Tibial artery (tissue), 4 donors: ENCODE results near the gene GPR35.

Experiments used
- DNase-seq, 2 donors: peaks; one replicate each; pipeline ENCODE4 v3.0.0-alpha.2; 2019
- H3K27ac ChIP-seq, 2 donors: fragments of 200-600 bp; sonication (generic) in 1 of 2; 1 replicate in 1 of 2; 2 replicates in 1 of 2; pipeline ENCODE4 v1.5.1; 2018 to 2019; ENCODE audit warnings: mild to moderate bottlenecking in 1 of 2
- H3K27me3 ChIP-seq, 2 donors: fragments of 200-600 bp; sonication (generic) in 1 of 2; one replicate each; pipeline versions ENCODE4 v1.5.1 to v1.6.0; 2016 to 2019
- H3K36me3 ChIP-seq, 3 donors: fragments of 200-600 bp; sonication (generic) in 2 of 3; one replicate each; pipeline ENCODE4 v1.5.1; 2016 to 2019; ENCODE audit warnings: mild to moderate bottlenecking in 2 of 3
- H3K4me1 ChIP-seq, 4 donors: fragments of 200-600 bp; sonication (generic) in 2 of 4; 1 replicate in 3 of 4; 2 replicates in 1 of 4; pipeline ENCODE4 v1.5.1; 2016 to 2019
- H3K4me3 ChIP-seq, 2 donors: fragments of 200-600 bp; sonication (generic) in 1 of 2; 1 replicate in 1 of 2; 2 replicates in 1 of 2; pipeline ENCODE4 v1.5.1; 2018 to 2019; ENCODE audit warnings: mild to moderate bottlenecking in 2 of 2
- H3K9me3 ChIP-seq, 3 donors: fragments of 200-600 bp; sonication (generic) in 1 of 3; one replicate each; pipeline ENCODE4 v1.5.1; 2016 to 2019
- intact Hi-C: fragments of 100-400 bp; cut with DNase I; formaldehyde crosslinking; loops from one replicate; pipeline ENCODE4 v1.15.0; 2023; ENCODE audit warnings: low total_unique reads
- TF ChIP-seq, protein P1 (sequence below), 2 experiments: fragments of 200-600 bp in 1 of 2; fragments of 450-650 bp in 1 of 2; IDR thresholded peaks; one replicate each; pipeline ENCODE4 v1.5.1; 2017 to 2019; ENCODE audit warnings: antibody characterized with exemption in 2 of 2, mild to moderate bottlenecking in 1 of 2, moderate library complexity in 1 of 2

The GPR35 gene

DNA sequence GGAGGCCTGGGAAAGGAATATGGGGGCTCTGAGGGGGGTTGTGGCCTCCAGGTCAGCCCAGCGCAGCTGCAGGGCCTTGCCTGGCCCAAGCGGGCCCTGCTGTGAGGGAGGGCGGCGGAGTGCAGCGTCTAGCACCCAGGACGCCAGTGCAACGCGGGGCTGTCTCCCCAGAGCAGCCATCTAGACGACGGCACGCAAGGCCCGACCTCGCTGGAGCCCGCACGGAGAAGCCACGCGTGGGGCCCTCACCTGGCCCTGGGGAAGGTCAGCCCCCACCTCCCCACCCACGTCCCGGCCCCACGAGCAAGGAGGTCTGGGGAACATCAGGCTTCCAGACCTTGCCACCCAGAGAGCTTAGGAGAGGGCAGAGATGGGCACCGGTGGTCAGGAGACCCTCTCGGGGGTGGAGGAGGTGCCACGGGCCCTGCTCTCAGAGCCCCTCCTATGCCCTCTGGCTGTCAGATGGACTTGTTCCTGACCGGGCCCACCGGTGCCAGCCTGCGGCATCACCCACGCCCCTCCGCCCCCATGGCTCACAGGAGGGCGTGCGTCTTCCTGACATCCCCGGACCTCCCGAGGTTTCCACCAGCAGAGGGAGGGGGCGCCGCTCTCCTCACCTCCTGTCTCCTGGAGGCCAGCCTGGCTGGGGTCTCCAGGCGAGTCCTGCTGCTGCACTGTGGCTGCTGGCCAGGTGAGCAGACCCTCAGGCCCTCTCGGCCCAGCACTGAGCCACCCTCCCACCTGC lies 17.0 kb downstream of the GPR35 start:
- peaks cover 0 to 67% of the 10 kb centered on the region in 2 donors for H3K27me3 ChIP-seq
- H3K4me1 ChIP-seq = no peaks in the 10 kb centered on the region
- H3K36me3 ChIP-seq = no peaks in the 10 kb centered on the region
- peak in 1 of 2 donors; percentile 59 for DNase-seq
- TF ChIP-seq, protein P1, sequence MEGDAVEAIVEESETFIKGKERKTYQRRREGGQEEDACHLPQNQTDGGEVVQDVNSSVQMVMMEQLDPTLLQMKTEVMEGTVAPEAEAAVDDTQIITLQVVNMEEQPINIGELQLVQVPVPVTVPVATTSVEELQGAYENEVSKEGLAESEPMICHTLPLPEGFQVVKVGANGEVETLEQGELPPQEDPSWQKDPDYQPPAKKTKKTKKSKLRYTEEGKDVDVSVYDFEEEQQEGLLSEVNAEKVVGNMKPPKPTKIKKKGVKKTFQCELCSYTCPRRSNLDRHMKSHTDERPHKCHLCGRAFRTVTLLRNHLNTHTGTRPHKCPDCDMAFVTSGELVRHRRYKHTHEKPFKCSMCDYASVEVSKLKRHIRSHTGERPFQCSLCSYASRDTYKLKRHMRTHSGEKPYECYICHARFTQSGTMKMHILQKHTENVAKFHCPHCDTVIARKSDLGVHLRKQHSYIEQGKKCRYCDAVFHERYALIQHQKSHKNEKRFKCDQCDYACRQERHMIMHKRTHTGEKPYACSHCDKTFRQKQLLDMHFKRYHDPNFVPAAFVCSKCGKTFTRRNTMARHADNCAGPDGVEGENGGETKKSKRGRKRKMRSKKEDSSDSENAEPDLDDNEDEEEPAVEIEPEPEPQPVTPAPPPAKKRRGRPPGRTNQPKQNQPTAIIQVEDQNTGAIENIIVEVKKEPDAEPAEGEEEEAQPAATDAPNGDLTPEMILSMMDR (IDR thresholded peaks at IDR 0.05) = no peak
- H3K27ac ChIP-seq = no peak overlapping the region
- no peak overlapping the region for H3K4me3 ChIP-seq
- intact Hi-C loops = no loop called here
- H3K9me3 ChIP-seq = no peaks in the 10 kb centered on the region

DNA sequence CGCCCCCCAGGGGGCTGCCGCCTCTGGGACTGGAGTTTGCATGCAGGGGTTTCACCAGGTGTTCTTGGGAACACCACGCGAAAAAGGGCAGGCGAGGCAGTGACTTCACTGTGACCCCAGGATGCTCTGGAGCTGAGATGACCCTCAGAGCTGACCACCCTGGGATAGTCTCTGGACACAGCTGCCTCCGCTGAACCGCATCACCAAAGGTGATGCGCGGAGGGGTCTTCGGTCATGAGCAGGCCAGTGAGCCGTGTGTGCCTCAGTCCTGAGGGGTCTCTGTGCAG lies 17.5 kb downstream of the GPR35 start:
- Histone ChIP-seq H3K27me3 (peaks cover 0 to 67% of the 10 kb centered on the region in 2 donors), H3K4me3 (no peak overlapping the region), H3K27ac (no peak overlapping the region), H3K36me3 (no peaks in the 10 kb centered on the region), H3K4me1 (no peaks in the 10 kb centered on the region), H3K9me3 (no peaks in the 10 kb centered on the region)
- intact Hi-C loops = no loop called here
- peak in 1 of 2 donors; percentile 62 for DNase-seq
- TF ChIP-seq, protein P1 (IDR thresholded peaks at IDR 0.05) = no peak

DNA sequence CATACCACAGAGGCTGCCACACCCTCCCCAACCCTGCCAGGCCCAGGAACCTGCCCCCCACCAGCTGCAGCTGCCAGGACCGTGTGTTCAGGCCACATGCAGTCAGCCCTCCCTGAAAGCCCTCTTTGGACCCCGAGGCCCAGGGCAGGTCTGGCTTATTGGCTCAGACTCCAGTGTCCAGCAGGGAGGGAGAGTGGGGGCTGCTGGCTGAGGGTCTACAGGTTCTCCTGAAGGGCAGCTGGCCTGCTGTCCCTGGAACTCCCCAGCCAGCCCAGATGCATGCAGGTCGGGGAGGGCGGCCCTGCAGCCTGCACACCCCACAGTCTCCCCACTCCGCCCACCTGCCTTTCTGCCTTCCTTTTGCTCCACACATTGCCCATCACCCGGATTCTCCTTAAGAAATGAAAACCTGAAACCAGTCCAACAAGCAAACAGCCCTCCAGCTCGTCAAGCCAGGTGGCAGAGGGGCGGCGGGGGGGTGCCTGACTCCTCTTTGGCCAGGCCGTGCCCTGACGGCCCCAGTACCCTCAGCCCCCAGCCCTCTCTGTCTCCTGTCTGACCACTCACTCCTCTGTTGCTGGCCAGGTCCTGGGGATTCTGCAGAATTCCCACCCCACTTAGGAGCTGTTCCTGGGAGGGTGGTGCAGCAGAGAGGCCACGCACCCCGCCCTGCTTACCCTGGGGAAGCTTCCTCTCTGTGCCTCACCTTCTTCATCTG lies 18.0 kb downstream of the GPR35 start:
- Histone ChIP-seq H3K4me3 (no peak overlapping the region), H3K27ac (no peak overlapping the region), H3K9me3 (no peaks in the 10 kb centered on the region), H3K4me1 (no peaks in the 10 kb centered on the region), H3K36me3 (no peaks in the 10 kb centered on the region), H3K27me3 (peaks cover 0 to 69% of the 10 kb centered on the region in 2 donors)
- TF ChIP-seq, protein P1 (IDR thresholded peaks at IDR 0.05) = no peak
- DNase-seq = peak in 1 of 2 donors; percentile 54
- intact Hi-C loops = no loop called here

DNA sequence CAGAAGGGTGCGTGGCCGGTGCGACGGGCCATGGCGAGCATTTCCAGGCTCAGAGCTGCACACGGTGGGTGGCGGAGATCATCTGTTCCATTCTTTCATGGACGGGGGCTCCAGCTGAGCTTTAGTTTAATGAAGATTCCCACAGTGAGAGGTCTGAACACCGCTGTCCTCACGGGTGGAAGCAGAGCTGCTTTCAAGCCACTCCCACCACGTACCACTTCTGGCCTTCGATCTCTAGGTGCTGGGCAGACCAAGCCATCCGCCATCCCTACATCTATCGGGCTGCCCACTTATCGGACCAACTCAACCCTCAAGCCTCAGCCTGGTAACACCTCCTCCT lies 18.5 kb downstream of the GPR35 start:
- no peaks in the 10 kb centered on the region for H3K9me3 ChIP-seq
- no peaks in the 10 kb centered on the region for H3K36me3 ChIP-seq
- no peaks in the 10 kb centered on the region for H3K4me1 ChIP-seq
- peak in 1 of 2 donors; percentile 33 for DNase-seq
- intact Hi-C loops = no loop called here
- TF ChIP-seq, protein P1 (IDR thresholded peaks at IDR 0.05) = no peak
- H3K27me3 ChIP-seq = peaks cover 0 to 73% of the 10 kb centered on the region in 2 donors
- no peak overlapping the region for H3K27ac ChIP-seq
- no peak overlapping the region for H3K4me3 ChIP-seq

DNA sequence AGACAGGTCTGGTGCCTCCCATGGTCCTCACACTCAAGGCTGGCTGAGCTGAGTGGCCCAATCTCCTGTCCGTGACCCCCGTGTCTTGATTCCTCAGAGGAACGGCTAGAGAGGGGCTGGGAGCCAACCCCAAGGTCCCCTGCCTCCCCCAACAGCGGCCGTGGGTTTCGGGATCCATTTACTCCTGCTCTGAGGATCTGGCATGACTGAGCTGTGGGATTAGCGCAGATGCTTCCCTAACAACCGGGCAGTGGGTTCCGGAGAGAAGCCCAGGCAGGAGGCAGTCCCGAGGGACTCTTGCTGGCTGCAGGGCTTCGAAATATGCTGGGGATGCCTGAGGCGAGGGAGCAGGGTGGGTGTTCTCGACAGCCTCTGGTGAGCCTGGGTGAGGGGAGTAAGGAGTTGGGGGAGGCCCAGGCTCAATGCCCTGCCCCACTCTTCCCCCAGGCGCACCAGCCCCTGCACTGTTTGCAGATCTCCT lies 18.9 kb downstream of the GPR35 start:
- intact Hi-C loops = no loop called here
- H3K27me3 ChIP-seq = peaks cover 0 to 75% of the 10 kb centered on the region in 2 donors
- DNase-seq = peak in 1 of 2 donors; percentile 51

More for the DNA sequence above, 18.9 kb downstream of the GPR35 start:
- Histone ChIP-seq H3K36me3 (no peaks in the 10 kb centered on the region), H3K9me3 (no peaks in the 10 kb centered on the region), H3K27ac (no peak overlapping the region), H3K4me1 (no peaks in the 10 kb centered on the region), H3K4me3 (no peak overlapping the region)
- TF ChIP-seq, protein P1 (IDR thresholded peaks at IDR 0.05) = no peak
